ENCODE data around the gene AURKAIP1.
"Not testable (repeated sequence)": the region's sequence is repeated elsewhere in the genome, so short reads cannot be mapped to it uniquely, and the experiment has no call there.

AURKAIP1 gene

DNA sequence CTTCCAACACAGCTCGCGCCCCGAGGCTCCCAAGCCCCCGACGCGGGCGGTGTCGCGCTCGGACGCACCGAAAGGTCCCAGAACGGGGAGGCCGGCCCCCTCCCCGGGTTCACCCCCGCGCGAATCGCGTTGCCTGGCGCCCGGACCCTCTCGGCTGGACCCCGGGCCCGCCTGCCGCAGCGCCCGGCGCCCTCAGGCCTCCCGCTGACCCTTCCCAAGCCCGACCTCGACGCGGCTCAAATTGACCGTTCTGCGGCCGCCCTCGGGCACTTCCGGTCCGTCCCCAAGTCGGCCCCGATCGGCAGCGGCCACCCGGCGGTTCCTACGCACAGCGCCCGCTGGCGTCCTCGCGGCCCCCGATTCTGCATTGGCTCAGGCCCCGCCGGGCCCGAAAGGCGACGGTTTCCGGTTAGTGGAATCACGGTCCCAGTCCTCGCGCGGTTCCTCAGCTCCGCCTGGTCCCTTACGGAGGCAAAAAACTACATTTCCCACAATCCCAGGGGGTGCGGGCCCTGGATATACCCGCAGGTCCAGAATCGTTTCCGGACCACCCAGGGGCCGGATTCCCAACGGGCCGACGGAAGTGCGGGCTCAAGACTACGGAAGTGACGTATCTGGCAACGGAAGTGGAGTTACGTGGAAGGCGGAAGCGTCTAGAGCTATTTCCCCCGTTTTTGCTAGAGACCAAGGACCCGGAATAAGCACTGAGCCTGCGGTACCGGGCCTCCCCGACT, at the start of gene AURKAIP1:
Gene AURKAIP1, minus strand, starts transcription at position 279 of the 734 bp plus-strand sequence. CDS start 451 bp downstream, outside the sequence.
- DNase-seq (ENCODE audit: low spot score) = peak; percentile 99

DNA sequence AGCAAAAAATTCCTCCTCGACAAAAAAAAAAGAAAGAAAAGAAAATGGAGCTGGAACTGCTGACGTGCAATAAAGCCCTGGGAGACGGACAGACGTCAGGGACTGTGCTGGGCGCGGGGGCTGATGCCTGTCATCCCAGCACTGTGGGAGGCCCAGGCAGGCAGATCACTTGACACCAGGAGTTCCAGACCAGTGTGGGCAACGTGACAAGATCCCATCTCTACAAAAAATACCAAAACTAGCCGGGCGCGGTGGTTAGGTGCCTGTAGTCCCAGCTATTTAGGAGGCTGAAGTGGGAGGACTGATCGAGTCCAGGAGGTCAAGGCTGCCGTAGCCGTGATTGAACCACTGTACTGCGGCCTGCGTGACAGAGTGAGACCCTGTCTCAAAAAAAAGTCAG, 49.7 kb upstream of the AURKAIP1 start:
- no peak for DNase-seq (ENCODE audit: low spot score)

DNA sequence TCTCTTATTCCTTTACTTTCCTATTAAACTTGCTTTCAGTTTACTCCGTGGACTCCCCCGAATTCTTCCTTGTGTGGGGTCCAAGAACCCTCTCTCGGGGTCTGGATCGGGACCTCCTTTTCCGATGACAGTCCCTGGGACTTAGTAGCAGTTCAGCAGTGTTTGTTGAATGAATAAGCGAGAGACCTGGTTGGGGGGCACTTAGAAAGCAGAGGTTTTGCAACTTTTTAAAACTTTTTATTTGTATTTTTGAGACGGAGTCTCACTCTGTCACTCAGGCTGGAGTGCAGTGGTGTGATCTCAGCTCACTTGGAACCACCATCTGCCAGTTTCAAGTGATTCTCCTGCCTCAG, 48.2 kb upstream of the AURKAIP1 start:
- no peak for DNase-seq (ENCODE audit: low spot score)

DNA sequence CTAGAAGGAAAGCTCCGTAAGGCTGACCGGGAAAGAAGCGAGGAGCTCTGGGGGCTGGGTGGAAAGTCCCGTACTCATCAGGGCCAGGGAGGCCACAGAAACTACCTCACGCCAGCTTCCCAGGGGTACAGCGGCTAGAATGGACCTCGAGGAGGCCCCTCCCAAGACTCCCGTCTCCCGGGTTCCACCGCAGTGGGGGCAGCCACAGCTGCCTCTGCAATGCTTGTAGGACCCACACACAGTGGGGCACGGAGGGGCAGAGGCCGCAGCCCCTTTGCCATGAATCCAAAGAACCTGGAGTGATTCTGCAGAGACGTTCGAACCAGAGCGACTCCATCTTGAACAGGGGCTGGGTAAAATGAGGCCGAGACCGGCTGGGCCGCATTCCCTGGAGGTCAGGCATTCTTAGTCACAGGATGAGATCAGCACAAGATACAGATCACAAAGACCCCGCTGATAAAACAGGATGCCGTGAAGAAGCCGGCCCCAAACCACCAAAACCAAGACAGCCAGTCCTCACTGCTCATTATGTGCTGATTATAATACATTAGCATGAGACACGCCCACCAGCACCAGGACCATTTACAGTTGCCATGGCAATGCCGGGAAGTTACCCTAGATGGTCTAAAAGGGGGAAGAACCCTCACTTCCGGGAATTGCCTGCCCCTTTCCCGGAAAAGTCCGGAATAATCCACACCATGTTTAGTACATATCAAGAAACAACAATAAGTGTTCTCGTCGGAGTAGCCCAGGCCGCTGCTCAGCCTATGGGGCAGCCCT, 47.6 kb upstream of the AURKAIP1 start:
- DNase-seq (ENCODE audit: low spot score) = no peak

- no peak for DNase-seq (ENCODE audit: low spot score)
Measured at GRCh38 chr1:1421907-1422464, 47.0 kb upstream of the AURKAIP1 start.

DNA sequence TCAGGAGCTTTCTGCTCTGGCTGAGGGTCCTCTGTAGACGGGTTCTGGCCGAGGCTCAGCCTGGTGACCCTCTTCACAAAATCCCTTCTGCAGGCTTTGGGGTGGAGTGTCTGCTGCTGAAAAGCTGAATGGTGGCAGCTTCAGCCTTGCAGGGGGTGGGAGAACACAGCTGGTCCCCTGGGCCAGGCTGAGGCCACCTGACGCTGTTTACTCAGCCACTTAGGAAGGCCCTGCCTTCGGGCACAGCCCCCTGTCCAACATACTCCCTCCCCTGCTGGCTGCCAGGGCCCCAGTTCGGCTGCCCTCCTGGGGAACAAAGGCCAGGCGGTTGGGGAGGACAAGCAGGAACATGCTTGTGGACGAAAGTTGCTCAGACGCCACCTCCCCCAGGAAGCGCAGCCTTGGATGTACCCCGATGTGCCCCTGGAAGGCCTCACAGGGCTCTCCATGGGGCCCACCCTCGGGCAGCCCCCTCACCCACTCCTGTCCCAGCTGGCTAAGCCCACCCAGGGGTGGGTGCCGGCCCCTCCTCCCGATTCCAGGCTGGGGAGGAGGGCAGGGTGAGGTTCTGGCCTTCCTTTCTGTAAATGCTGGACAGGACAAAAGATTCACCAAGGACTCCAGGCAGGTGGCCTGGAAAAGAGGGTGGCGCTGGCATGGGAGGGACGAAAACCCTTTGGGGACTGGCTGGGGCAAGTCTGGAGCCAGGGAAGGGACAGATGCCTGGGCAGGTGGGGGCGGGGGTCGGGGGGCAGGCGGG, 46.3 kb upstream of the AURKAIP1 start, which contains the start of gene ANKRD65:
Gene ANKRD65, minus strand, starts transcription at position 130 of the 760 bp plus-strand sequence. CDS start 271 bp downstream, outside the sequence.
- DNase-seq (ENCODE audit: low spot score) = no peak

- DNase-seq (ENCODE audit: low spot score) = no peak
Measured at GRCh38 chr1:1420654-1421141, 45.7 kb upstream of the AURKAIP1 start.

GRCh38 chr1:1419813-1420653, 45.0 kb upstream of the AURKAIP1 start:
- no peak for DNase-seq (ENCODE audit: low spot score)

DNA sequence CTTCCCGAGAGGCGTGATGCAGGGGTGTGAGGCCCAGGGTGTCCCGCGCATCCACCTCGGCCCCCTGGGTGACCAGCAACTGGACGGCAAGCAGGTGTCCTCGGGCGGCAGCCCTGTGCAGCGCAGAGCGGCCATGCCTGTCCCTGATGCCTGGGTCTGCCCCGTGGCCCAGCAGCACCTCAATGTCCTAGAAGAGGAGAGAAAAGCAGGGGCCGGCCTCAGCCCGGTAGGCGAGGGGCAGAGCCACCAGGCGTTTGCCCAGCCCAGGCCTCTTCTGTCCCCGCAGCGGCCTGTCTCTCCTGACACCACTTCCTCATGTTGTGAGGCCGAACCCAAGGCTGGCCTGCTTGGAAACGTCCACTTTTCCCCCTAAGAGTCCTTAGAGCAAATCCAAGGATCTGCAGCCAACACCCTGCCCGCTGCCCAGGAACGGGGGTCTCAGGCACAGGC, 44.4 kb upstream of the AURKAIP1 start:
- no peak for DNase-seq (ENCODE audit: low spot score)

DNA sequence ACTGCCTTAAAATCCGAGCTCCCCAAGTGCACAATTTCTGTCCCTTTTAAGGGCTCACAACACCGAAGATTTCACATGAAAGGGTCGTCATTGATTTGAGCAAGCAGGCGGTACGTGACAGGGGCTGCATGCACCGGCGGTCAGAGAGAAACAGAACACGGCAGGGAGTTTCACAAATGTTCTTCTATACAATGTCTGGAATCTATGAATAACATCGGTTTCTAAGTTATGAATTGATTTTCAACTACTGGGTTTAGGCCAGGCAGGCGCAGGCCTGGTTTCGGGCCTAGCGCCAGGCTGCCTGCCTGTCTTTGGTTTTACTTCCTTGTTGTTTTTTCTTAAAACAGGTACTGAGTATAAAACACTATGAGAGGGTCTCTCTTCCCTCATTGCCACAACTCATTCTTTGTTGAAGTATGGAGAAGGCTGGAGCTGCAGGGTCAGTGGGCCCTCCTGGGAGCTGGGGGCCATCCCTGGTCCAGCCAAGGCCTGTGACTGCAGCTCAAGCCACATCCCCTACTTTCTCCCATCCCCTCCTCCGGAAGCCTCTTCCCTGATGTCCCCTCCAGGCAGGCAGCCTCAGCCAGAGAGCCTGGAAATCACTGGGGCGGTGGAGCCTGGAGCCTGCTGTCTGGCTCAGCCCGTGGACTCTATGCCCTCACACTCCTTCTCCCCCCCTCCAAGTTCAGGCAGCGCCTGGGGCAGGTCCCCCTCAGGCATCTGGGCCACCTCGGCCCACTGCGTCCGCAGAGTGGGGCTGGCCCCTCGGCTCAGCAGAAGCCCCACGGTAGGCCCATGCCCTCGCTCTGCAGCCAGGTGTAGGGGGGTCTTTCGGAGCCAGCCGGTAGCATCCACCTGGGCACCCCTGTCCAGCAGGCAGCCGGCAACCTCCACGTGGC, 43.7 kb upstream of the AURKAIP1 start:
- no peak for DNase-seq (ENCODE audit: low spot score)

- peak; percentile 49 for DNase-seq (ENCODE audit: low spot score)
Measured at GRCh38 chr1:1417825-1418463, 42.9 kb upstream of the AURKAIP1 start.

GRCh38 chr1:1417396-1417795, 42.4 kb upstream of the AURKAIP1 start:
- DNase-seq (ENCODE audit: low spot score) = not testable (repeated sequence)

- no peak for DNase-seq (ENCODE audit: low spot score)
Measured at GRCh38 chr1:1415751-1416150, 40.7 kb upstream of the AURKAIP1 start.

- DNase-seq (ENCODE audit: low spot score) = not testable (repeated sequence)
Measured at GRCh38 chr1:1412311-1412902, 37.4 kb upstream of the AURKAIP1 start.

- DNase-seq (ENCODE audit: low spot score) = no peak
Measured at GRCh38 chr1:1411626-1412025, 36.6 kb upstream of the AURKAIP1 start.

DNA sequence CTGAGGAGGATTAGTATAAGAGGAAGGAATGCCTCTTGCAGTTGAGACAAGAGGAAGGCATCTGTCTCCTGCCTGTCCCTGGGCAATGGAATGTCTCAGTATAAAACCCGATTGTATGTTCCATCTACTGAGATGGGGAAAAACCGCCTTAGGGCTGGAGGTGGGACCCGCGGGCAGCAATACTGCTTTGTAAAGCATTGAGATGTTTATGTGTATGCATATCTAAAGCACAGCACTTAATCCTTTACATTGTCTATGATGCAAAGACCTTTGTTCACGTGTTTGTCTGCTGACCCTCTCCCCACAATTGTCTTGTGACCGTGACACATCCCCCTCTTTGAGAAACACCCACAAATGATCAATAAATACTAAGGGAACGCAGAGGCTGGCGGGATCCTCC, 35.2 kb upstream of the AURKAIP1 start:
- DNase-seq (ENCODE audit: low spot score) = not testable (repeated sequence)

DNA sequence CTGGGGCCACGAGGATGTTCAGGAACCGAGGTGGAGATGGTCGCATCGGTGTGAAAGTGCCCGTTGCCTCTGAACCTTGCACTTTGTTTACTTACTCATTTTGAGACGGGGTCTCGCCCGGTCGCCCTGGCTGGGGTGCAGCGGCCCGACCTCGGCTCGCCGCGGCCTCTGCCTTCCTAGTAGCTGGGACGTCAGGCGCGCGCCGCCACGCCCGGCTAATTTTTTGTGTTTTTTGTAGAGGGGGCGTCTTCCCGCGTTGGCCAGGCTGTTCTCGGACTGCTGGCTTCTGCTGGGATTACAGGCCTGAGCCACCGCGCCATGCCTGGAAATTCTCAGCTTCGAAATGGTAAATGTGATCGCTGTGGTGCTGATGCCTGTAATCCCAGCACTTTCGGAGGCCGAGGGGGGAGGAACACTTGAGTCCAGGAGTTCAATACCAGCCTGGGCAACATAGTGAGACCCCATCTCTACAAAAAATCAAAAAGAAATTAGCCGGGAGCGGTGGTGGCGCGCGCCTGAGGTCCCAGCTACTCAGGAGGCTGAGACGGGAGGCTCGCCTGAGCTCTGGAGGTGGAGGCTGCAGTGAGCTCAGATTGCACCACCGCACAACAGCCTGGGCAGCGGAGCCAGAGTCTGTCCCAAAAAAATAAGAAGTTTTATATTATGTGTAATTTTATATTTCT, 32.8 kb upstream of the AURKAIP1 start:
- no peak for DNase-seq (ENCODE audit: low spot score)
